ENCODE results near the gene RNF213.

Gene RNF213

DNA sequence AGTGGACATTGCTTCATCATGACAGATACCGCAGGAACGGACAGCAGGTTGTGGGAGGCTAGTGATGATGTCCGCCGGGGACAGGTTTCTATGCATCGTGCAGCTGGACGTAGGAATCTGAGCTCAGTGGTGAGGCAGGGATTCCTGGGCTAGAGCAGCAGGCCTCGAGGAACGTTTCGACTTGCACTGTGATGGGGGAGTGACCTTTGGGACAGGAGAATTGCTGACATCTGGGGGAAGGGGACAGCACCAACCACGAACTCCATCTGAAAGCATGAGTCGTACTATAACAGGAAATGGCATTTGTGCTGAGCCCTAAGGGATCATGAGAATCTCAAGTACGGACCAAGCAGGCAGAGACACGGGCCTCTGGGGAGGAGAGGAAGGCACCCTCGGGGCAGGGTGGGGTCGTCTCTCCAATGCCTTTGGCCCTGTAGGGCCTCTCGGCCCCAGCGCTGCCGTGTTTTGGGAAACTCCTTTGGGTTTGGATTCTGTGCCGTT, 88.5 kb downstream of the RNF213 start:
- ATAC-seq (peak; percentile 59), DNase-seq (no peak)

- DNase-seq (no peak), ATAC-seq (no peak)
These were observed 89.1 kb downstream of the RNF213 start for GRCh38 chr17:80349751-80350150.

DNA sequence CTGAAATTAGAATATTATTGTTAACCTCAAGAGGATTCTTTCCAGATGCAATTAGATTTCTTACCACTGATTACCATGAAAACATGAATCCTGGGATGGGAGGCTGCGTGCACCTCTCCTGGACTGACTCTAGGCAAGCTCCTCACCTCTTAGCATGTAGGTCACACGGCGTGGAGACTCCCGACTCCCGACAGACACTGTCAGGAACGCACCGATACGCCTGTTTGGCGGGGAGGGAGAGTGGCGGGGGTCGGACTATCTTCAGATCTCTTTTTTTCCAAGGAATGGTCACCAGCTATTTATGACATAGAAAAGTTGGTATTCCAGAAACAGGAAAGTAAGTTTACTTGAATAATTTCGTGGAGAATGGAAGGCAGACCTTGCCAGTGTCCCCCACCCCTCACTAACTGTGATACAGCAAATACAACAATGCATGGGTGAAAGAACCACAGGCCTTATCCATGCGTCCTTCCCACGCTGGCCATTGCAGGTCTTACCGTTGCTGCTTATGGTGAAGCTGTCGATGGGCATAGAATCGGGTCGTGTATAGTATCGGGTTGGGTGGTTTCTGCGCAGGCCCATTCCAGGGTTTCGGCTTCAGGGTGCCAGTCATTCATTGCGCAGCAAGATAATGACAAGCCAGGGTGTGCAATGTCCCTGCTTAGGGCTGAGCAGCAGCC, 91.7 kb downstream of the RNF213 start:
- no peak for ATAC-seq

GRCh38 chr17:80352991-80353665, 92.5 kb downstream of the RNF213 start:
- ATAC-seq, result no peak
- no peak for DNase-seq

More for the DNA sequence above, 91.7 kb downstream of the RNF213 start:
- DNase-seq, result no peak

DNA sequence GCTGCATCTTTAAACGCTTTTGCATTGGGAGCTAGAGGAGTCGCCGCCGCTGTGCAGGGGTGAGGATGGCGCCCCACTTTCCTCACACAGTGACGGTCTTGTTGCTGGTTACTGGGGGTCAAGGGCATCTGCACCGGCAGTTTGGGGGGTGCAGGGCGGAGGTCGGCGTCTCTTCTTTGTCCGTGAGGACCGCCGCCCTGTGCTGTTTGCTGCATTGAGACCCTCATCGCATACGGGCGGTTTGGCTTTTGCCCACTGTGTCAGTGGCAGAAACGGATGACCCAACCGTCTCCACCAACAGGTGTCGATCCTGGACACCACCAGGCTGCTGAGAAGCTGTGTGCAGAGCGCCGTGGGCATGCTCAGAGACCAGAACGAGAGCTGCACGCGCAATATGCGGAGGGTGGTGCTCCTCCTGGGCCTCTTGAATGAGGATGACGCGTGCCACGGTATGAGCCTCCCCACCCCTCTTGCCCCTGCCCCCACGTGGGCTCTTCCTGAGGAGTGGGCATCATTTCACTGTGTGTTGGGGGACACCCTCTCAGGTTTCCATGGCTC, 93.1 kb downstream of the RNF213 start:
- no peak for ATAC-seq
- DNase-seq, result no peak

- no peak for ATAC-seq
- DNase-seq, result no peak
These were observed 93.7 kb downstream of the RNF213 start for GRCh38 chr17:80354336-80354735.

DNA sequence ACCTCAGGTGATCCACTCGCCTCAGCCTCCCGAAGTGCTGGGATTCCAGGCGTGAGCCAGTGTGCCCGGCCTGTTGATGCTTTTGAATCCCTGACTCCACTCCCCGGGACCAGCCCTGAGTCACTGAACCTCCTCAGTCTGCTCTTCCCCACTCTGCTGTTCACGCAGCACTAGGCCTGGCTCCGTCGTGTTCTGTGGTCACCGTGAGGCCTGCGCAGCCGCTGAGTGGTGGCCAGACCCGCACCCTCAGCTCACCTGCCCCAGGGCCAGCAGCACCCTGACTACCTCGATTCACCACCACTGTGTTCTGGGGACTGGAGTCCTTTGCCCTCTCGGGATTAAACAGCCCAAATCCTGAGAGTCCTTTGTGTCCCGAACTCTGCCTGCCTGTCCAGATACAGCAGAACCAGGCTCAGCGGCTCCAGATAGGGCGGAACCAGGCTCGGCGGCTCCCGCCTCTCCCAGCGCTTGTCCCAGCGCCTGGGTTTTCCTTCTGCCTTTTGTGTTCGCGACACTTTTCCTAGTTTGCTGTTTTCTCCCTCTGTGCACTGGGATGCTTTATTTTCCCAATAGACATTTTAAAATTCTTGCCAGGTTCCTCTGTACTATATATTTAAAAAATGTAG, 95.7 kb downstream of the RNF213 start:
- no peak for DNase-seq

GRCh38 chr17:80358131-80358530, 97.5 kb downstream of the RNF213 start:
- DNase-seq, result no peak
- no peak for ATAC-seq

More for the DNA sequence above, 95.7 kb downstream of the RNF213 start:
- no peak for ATAC-seq

DNA sequence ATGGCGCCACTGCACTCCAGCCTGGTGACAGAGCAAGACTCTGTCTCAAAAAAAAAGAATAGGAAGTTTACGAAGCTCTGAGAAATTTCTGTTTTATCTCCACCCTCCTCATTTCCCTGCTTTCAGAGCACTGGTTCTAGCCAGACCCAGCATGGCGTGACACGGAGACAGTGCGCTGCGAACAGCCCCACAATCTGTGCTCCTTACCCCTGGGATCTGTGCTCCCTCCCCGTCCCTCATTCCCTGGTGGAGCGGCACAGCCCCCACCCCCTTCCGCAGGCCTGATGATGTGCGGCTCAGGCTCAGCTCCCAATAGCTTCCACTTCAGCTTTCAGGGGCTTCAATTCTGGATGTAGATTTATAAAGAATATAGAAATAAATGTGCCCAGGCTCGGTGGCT, 98.2 kb downstream of the RNF213 start:
- DNase-seq, result no peak
- no peak for ATAC-seq

DNA sequence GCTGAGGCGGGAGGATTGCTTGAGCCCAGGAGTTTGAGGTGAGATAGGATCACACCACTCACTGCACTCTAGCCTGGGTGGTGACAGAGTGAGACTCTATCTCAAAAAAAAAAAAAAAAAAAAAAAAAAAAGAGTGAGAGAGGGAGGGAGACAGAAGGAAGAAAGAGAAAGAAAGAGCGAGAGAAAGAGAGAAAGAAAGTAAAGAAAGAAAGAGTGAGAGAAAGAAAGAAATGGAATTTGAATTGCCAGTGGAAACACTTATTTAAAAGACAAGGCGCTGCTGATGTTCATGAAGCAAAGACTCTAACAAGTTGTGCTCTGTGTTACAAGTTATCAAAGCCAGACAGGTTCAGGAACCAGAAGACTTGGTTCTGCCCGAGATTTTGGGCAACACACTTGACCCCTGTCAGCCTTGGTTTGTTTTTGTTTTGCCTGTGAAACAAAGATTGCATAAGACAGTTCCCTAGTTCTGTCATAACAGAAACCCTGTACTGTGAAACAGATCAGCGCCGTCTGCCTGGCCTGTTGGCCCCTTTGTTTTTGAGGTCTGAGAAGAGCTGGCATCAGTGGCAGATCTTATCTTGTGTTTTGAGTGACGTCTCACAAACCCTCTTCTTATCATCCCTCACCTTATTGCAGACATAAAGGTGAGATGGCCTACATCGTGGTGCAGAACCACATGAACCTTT, 98.9 kb downstream of the RNF213 start:
- ATAC-seq (no peak), DNase-seq (no peak)

DNA sequence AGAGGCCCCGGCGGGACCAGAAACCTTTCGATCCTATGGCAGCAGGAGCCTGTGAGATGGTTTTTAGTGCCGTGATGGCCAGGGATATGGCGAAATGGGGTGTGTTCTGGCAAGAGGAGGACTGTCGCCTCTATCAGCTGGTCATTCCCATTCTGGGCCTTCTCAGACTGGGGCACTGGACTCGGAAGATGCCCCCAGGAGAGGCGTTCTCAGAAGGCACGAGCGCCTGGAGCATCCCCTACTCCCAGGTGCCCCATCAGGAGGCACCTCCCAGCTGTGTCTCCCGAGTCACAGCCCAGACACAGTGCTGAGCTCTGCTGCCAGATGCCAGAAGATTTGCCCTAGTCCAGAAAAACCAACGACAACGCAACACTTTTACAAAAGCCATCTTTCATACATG, 99.7 kb downstream of the RNF213 start:
- no peak for DNase-seq
- ATAC-seq, result no peak

DNA sequence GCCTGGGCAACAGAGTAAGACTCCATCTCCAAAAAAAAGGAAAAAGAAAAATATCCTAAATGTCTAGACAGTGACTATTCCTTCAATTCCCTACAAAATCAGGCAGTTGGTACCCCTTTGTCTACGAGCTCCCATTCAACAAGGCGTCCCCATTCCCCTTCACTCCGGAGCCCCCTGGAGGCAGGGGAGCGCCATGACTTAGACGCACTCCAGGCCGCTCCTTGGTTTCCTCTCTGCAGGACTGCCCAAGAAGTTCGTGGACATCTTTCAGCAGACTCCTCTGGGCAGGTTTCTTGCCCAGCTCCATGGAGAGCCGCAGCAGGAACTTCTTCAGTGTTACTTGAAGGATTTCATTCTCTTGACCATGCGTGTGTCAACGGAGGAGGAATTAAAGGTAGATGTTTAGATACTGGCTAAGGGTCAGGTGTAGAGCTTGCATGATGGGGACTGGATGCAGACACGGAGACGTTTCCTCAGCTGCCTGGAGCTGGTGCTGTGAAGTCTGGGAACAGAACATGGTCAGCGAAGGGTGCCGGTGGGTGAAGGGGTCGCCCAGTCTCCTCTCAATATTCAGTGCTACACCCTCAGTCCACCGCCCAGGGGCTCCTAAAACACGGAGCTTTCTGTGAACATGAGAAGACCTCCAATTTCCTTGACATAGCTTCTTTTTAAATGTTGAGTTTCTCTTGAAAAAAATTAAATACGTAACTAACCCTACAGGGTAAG, 101.0 kb downstream of the RNF213 start:
- ATAC-seq, result no peak
- DNase-seq, result peak; percentile 38

- no peak for ATAC-seq
- DNase-seq, result no peak
These were observed 101.9 kb downstream of the RNF213 start for GRCh38 chr17:80362428-80363119.

- DNase-seq, result no peak
- no peak for ATAC-seq
These were observed 102.5 kb downstream of the RNF213 start for GRCh38 chr17:80363120-80363515.

- ATAC-seq, result no peak
These were observed 103.0 kb downstream of the RNF213 start for GRCh38 chr17:80363518-80364090.

GRCh38 chr17:80364091-80364691, 103.5 kb downstream of the RNF213 start:
- DNase-seq (peak; percentile 23), ATAC-seq (peak; percentile 6)

More at GRCh38 chr17:80363518-80364090, 103.0 kb downstream of the RNF213 start:
- DNase-seq, result no peak

DNA sequence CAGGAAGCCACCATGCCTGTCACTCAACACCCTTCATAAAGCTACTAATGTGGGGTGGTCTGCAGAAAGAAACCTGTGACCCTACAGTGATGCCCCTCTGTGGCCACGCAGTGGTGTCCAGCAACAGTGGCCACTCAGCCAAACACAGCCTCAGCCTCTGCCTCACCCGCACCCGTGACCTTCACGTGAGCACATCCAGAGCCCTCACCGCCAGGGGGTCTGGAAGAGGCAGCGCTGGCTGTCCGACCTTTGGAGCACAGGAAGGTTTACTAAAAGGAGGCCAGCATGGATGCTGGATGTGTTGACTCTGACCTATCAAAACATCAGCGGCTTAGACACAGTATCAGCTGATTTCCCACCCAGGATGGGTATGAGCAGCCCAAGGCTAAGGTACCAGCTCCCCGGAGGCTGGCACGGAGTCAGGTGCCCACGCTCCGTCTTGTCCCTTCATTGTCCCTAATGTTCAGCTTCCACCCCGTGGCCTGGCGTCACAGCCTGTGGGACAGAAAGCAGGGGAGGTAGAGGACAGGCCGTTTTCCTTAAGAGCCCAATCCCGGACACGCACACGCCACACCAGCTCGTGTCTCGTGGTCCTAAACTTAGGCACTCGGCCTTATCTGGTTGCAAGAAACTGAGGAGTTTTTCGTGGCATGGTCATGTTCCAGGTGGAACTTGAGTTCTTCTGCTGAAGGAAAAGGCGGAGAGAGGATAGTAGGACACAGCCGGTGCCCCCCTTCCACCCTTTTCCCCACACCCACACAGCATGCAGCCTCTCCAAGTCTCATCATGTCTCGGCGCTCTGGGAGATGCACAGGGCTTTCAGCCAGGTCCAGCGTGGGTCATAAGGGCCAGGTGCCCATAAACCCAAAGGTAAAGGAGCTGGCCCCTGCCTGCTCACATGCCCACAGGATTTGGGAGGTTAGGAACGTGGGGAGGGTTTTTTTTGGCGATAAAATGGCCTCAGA, 104.6 kb downstream of the RNF213 start:
- DNase-seq (no peak), ATAC-seq (no peak)

DNA sequence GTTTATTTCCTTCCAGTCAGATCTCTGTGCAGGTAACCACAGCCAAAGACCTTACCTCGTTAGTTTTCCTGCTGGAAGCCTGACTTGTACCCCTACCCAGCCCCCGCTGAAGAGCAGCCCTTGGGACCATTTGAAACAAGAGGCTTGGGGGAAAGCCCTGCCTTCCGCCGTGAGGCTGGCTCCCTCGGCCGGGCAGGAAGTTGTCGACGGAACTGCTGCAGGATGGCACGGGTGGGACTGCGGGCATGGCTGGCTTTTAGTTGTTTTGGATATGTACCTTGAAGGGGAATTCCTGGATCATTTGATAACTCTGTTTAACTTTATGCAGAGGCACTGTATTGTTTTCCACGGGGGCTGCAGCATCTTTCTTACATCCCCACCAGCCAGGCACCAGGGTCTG, 105.3 kb downstream of the RNF213 start:
- no peak for ATAC-seq
- DNase-seq, result no peak

- DNase-seq, result no peak
- ATAC-seq, result no peak
These were observed 106.9 kb downstream of the RNF213 start for GRCh38 chr17:80367503-80367902.
